Nephron progenitor cell (in vitro differentiated cells): ENCODE data around the gene RTF1.

ENCODE experiments used
- DNase-seq: peaks from one replicate; pipeline ENCODE4 v3.0.0; 2021
- H3K27ac Mint-ChIP-seq: 2 replicates; pipeline ENCODE4 v1.8.0; 2021; ENCODE audit warnings: mild to moderate bottlenecking, moderate library complexity, mixed read lengths
- H3K27me3 Mint-ChIP-seq: 2 replicates; pipeline ENCODE4 v1.8.0; 2021; ENCODE audit warnings: mild to moderate bottlenecking, low read depth, mixed read lengths; ENCODE audit not compliant: poor library complexity
- H3K36me3 Mint-ChIP-seq: 2 replicates; pipeline ENCODE4 v1.8.0; 2021; ENCODE audit warnings: low read depth, mixed read lengths
- H3K4me1 Mint-ChIP-seq: 2 replicates; pipeline ENCODE4 v1.8.0; 2021; ENCODE audit warnings: mixed read lengths
- H3K4me3 Mint-ChIP-seq: 2 replicates; pipeline ENCODE4 v1.8.0; 2021; ENCODE audit warnings: mild to moderate bottlenecking, moderate library complexity, mixed read lengths
- H3K9me3 Mint-ChIP-seq: 2 replicates; pipeline ENCODE4 v1.8.0; 2021; ENCODE audit warnings: mild to moderate bottlenecking, moderate library complexity, mixed read lengths
- TF ChIP-seq, protein P1 (sequence below): fragments of 200-600 bp; sonication (generic); IDR thresholded peaks from 2 replicates; pipeline ENCODE4 v1.5.0; 2021; ENCODE audit warnings: antibody characterized with exemption

Gene RTF1

DNA sequence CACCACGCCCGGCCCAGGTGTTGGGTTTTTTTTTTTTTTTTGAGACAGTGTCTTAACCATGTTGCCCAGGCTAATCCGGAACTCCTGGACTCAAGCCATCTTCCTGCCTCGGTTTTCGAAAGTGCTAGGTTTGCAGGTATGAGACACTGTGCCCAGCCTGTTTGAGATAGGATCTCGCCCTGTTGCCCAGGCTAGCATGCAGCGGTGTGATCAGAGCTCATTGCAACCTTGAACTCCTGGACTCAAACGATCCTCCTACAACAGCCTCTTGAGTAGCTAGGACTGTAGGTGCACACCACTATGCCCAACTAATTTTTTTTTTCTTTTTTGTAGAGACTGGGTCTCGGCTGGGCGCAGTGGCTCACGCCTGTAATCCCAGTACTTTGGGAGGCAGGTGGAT lies 56.5 kb downstream of the RTF1 start:
- no peaks in the 10 kb centered on the region for H3K4me1 Mint-ChIP-seq
- no peaks in the 10 kb centered on the region for H3K27me3 Mint-ChIP-seq
- no peak overlapping the region for H3K27ac Mint-ChIP-seq
- H3K36me3 Mint-ChIP-seq, result peaks cover 79% of the 10 kb centered on the region
- DNase-seq, result no peak
- TF ChIP-seq, protein P1, sequence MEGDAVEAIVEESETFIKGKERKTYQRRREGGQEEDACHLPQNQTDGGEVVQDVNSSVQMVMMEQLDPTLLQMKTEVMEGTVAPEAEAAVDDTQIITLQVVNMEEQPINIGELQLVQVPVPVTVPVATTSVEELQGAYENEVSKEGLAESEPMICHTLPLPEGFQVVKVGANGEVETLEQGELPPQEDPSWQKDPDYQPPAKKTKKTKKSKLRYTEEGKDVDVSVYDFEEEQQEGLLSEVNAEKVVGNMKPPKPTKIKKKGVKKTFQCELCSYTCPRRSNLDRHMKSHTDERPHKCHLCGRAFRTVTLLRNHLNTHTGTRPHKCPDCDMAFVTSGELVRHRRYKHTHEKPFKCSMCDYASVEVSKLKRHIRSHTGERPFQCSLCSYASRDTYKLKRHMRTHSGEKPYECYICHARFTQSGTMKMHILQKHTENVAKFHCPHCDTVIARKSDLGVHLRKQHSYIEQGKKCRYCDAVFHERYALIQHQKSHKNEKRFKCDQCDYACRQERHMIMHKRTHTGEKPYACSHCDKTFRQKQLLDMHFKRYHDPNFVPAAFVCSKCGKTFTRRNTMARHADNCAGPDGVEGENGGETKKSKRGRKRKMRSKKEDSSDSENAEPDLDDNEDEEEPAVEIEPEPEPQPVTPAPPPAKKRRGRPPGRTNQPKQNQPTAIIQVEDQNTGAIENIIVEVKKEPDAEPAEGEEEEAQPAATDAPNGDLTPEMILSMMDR, result no peak
- H3K9me3 Mint-ChIP-seq, result no peaks in the 10 kb centered on the region
- H3K4me3 Mint-ChIP-seq, result no peak overlapping the region

DNA sequence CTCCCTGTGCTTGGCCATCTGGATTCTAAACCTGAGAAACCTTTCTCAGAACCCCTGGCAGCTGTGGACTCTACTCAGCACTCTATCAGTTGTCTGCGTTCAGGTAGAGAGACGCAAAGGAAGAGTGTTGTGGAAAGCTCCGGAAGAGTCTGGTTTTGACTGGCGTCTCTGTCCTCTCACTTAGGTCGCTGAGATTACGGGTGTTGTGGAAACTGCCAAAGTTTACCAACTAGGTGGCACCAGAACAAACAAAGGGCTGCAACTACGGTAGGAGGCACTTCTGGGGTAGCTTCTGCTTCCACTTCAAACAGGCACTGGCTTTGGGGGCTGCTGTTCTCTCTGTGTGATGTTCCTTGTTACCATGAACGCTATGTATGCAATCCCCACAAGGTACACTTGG lies 57.5 kb downstream of the RTF1 start:
- Mint-ChIP-seq H3K27ac (no peak overlapping the region), H3K27me3 (no peaks in the 10 kb centered on the region), H3K9me3 (no peaks in the 10 kb centered on the region), H3K4me1 (no peaks in the 10 kb centered on the region), H3K4me3 (no peak overlapping the region), H3K36me3 (peaks cover 79% of the 10 kb centered on the region)
- DNase-seq, result no peak
- TF ChIP-seq, protein P1, result no peak

DNA sequence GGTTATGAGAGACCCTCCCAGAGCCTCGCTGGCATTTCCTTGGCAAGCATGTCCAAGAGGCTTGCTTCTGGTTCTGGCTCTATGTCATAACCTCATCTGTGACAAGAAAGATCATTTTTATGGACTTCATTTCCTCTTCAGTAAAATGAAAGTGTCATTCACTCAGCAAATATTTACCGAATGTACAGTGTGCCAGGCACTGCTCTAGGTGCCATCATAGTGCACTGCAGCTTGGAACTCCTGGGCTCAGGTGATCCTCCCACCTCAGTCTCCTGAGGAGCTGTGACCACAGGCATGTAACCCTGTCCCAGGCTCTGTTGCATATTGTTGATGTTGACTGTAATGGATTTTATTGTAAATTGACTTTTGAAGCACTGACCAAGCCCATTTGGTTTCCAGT lies 58.0 kb downstream of the RTF1 start:
- H3K27me3 Mint-ChIP-seq, result no peaks in the 10 kb centered on the region
- H3K36me3 Mint-ChIP-seq, result peaks cover 77% of the 10 kb centered on the region
- H3K4me1 Mint-ChIP-seq, result no peaks in the 10 kb centered on the region
- TF ChIP-seq, protein P1, result no peak
- no peak for DNase-seq
- H3K9me3 Mint-ChIP-seq, result no peaks in the 10 kb centered on the region
- H3K27ac Mint-ChIP-seq, result no peak overlapping the region
- no peak overlapping the region for H3K4me3 Mint-ChIP-seq

DNA sequence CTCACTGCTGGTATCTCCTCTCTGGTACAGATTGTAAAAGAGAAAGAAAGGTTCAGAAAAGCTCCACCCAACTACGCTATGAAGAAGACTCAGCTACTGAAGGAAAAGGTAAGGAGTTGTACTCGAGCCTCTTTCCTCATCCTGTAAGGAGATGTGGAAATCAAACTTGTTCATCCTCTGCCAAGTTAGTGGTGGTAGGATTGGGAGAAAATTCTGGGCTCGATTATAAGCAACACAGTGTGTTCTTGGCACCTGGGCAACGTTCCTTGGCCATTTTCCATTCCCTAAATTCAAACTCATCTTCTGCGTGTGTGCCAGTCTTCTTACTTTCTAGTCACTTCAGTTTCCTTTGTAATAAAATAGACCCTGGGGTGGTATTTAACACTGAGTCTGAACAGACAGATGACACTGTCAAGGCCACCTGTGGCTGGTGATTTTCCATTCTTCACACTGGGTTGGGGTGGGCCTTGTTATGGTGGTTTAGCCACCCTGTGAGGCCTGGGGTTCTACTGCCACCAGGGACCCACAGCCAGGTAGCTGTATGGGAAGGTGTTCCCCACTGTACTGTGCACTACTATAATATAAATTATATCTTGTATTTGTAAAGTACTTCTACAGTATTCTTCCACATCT lies 59.6 kb downstream of the RTF1 start:
- TF ChIP-seq, protein P1, result no peak
- Mint-ChIP-seq H3K4me1 (no peaks in the 10 kb centered on the region), H3K36me3 (peaks cover 77% of the 10 kb centered on the region), H3K9me3 (no peaks in the 10 kb centered on the region), H3K27ac (no peak overlapping the region), H3K27me3 (no peaks in the 10 kb centered on the region), H3K4me3 (no peak overlapping the region)
- no peak for DNase-seq

DNA sequence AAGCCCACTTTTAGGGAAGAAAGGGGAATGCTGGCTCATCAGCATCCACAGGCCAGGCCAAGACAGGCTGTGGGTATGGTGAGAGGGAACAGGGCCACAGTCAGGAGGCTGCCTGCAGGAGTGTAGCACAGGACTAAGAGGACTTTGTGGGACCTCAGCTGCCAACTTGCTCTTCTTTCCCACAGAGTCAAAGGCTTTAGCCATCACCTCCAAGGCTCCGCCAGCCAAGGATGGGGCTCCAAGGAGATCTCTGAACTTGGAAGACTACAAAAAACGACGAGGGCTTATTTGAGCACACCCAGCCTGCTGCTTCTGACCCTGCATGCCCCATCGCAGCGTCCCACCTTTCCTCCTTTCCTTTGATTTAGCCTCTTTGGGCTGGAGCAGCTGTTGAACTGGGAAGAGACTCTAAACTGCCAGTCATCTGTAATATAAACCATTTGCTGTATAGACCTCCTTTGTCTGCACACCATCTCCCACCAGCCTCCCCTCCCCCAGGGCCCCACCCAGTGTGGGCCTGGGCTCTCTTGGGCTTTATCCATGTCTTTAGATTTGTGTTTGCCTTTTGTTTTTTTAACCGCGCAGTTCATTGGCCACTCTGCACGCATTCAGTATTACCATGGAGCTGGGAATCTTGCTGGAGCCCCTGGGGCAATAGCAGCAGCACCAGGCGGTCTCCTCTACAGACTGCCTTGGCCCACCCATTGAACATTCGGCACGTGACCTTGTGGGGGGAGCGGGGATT lies 63.7 kb downstream of the RTF1 start:
- Mint-ChIP-seq H3K4me1 (no peaks in the 10 kb centered on the region), H3K9me3 (no peaks in the 10 kb centered on the region), H3K27me3 (no peaks in the 10 kb centered on the region), H3K4me3 (no peak overlapping the region), H3K36me3 (peaks cover 79% of the 10 kb centered on the region), H3K27ac (peak overlapping the region; percentile 93)
- TF ChIP-seq, protein P1, result no peak
- DNase-seq, result no peak
